Vagina (tissue), 2 donors: ENCODE measurements around the gene FOXO1.

ENCODE experiments used
- CTCF ChIP-seq, 3 experiments: fragments of 450-650 bp in 2 of 3; fragments of 200-600 bp in 1 of 3; sonication (generic) in 1 of 3; IDR thresholded peaks; one replicate each; pipeline ENCODE4 v1.5.1; 2017 to 2019; ENCODE audit warnings: antibody characterized with exemption in 3 of 3, mild to moderate bottlenecking in 2 of 3, moderate library complexity in 2 of 3
- POLR2A ChIP-seq, 2 donors: fragments of 450-650 bp; IDR thresholded peaks; one replicate each; pipeline ENCODE4 v1.6.1; 2017; ENCODE audit warnings: antibody characterized with exemption in 2 of 2, mild to moderate bottlenecking in 2 of 2, moderate library complexity in 2 of 2

- TF ChIP-seq CTCF (IDR thresholded peaks at IDR 0.05) (no peak), POLR2A (IDR thresholded peaks at IDR 0.05) (no peak)
Observed at GRCh38 chr13:40540328-40541044, 126.0 kb downstream of the FOXO1 start.
